Measurements from ENCODE around the gene BTN3A1.
"Not testable (repeated sequence)": the region's sequence is repeated elsewhere in the genome, so short reads cannot be mapped to it uniquely, and the experiment has no call there.

The BTN3A1 gene

DNA sequence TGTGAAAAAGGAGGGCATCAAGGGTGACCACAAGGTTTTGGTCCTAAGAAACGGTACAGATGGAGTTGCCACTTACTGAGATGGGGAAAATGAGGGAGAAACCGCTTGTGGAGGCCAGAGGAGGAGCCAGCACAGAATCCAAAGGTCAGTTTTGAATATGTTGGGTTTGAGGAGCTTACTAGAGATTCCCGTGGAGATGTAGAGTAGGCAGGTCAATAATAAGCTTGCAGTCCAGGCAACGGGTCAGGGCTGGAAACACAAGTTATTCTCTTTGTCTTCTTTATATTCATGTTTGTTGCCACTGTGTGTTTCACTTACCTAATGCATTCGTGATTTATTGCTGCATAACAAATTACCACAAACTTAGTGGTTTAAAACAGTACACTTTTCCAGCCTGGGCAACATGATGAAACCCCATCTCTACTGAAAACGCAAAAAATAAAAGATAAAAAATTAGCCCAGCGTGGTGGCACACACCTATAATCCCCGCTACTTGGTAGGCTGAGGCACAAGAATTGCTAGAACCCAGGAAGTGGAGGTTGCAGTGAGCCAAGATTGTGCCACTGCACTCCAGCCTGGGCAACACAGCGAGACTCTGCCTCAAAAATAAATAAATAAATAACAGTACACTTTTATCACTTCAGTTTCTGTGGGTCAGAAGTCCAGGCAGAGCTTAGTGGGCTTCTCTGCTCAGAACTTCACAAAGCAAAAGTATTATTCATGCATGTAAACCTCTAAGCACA, 39.8 kb upstream of the BTN3A1 start:
- Histone ChIP-seq H3K9me3 (ENCODE audit: control insufficient read depth in 2 of 2, low read length in 2 of 2) (no peaks in the 10 kb centered on the region), H3K4me3 (ENCODE audit: low read length in 2 of 2) (no peak overlapping the region), H3K4me1 (ENCODE audit: control insufficient read depth in 2 of 2, insufficient read depth in 2 of 2, low read length in 2 of 2) (peaks cover 10 to 12% of the 10 kb centered on the region in 2 donors), H3K27me3 (ENCODE audit: control insufficient read depth in 2 of 2, insufficient read depth in 2 of 2, low read length in 2 of 2) (no peaks in the 10 kb centered on the region), H3K27ac (ENCODE audit: low read depth in 2 of 2, low read length in 2 of 2) (peak overlapping the region; percentile 44 to 70), H3K9ac (ENCODE audit: low read depth in 1 of 2, low read length in 2 of 2) (no peak overlapping the region), H3K36me3 (ENCODE audit: control insufficient read depth in 2 of 2, insufficient read depth in 2 of 2, low read length in 2 of 2) (no peaks in the 10 kb centered on the region)

DNA sequence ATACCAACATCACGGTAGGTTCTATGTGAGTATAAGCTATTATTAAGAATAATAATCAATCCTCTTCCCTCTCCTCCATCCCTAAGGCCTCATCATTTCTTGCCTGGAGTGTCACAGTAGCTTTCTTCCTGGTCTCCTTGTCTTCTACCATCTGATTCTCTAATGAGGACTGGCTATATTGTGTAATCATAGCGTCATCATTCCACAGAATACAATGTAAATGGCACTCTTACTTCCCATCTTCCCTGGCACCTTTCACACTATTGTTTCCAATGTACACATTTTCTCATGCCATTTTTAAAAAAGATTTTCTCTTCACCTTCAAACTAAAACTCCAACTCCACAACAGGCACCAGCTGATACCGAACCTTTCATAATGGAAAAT, 39.2 kb upstream of the BTN3A1 start:
- Histone ChIP-seq H3K4me1 (ENCODE audit: control insufficient read depth in 2 of 2, insufficient read depth in 2 of 2, low read length in 2 of 2) (peaks cover 10 to 12% of the 10 kb centered on the region in 2 donors), H3K27me3 (ENCODE audit: control insufficient read depth in 2 of 2, insufficient read depth in 2 of 2, low read length in 2 of 2) (no peaks in the 10 kb centered on the region), H3K4me3 (ENCODE audit: low read length in 2 of 2) (no peak overlapping the region), H3K27ac (ENCODE audit: low read depth in 2 of 2, low read length in 2 of 2) (peak overlapping the region in 1 of 2 donors; percentile 46), H3K9ac (ENCODE audit: low read depth in 1 of 2, low read length in 2 of 2) (no peak overlapping the region), H3K9me3 (ENCODE audit: control insufficient read depth in 2 of 2, low read length in 2 of 2) (no peaks in the 10 kb centered on the region), H3K36me3 (ENCODE audit: control insufficient read depth in 2 of 2, insufficient read depth in 2 of 2, low read length in 2 of 2) (no peaks in the 10 kb centered on the region)

DNA sequence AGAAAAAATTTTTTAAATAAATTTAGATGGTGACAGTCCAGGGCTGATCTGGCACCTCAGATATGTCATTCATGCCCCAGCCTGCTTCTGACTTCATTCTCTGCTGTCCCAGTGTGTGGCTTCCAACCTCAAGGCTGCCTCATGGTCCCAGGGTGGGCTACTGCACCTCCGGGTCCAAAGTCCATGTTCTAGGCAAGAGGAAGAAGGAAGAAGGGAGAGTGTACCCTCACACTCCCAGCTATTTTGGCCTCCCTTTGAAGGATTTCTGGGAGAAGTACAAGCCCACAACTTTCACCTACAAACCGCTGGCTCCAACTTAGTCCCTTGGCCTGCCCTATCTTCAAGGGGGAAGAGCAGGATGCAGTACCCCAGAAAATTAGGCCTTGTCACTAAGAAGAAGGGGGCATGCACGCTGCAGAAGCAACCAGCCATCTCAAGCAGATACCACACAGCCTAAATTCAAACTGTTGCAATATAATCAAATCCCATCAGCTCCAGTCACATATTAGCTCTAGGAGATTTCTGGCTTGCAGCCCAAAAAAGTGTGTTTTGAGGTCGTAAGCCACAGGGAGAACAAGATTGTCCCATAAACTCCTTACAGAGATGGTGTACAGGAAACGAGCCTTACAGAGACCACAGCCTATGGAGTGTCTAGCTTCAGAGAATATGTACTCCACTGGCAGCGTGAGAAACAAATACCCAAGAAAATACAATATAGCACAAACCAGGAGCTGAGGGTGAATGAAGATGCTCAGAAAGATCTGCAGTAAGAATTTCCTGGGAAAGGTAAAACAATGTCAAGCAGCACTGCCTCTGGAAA, 38.0 kb upstream of the BTN3A1 start:
- Histone ChIP-seq H3K9ac (ENCODE audit: low read depth in 1 of 2, low read length in 2 of 2) (peak overlapping the region; percentile 73 to 85), H3K4me3 (ENCODE audit: low read length in 2 of 2) (peak overlapping the region; percentile 93 to 97), H3K4me1 (ENCODE audit: control insufficient read depth in 2 of 2, insufficient read depth in 2 of 2, low read length in 2 of 2) (peaks cover 10 to 12% of the 10 kb centered on the region in 2 donors), H3K36me3 (ENCODE audit: control insufficient read depth in 2 of 2, insufficient read depth in 2 of 2, low read length in 2 of 2) (no peaks in the 10 kb centered on the region), H3K9me3 (ENCODE audit: control insufficient read depth in 2 of 2, low read length in 2 of 2) (no peaks in the 10 kb centered on the region), H3K27me3 (ENCODE audit: control insufficient read depth in 2 of 2, insufficient read depth in 2 of 2, low read length in 2 of 2) (no peaks in the 10 kb centered on the region), H3K27ac (ENCODE audit: low read depth in 2 of 2, low read length in 2 of 2) (peak overlapping the region; percentile 94 to 98)

DNA sequence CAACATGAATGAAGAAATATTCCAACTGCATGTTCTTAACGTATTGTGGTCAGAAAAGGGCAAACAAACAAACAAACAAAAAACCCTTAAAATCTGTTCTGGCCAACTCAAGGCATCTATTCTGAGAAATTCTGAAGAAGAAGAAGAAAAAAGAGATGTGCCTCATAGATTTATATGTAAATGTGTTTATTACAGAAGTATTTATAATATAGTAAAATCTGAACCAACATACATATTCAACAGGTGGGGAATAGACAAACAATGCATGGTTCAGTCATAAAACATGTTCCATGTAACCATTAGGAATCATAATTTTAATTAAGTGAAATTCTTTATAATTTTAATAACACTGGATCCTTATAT, 36.5 kb upstream of the BTN3A1 start:
- Histone ChIP-seq H3K27ac (ENCODE audit: low read depth in 2 of 2, low read length in 2 of 2) (peak overlapping the region; percentile 94 to 98), H3K27me3 (ENCODE audit: control insufficient read depth in 2 of 2, insufficient read depth in 2 of 2, low read length in 2 of 2) (no peaks in the 10 kb centered on the region), H3K4me3 (ENCODE audit: low read length in 2 of 2) (peak overlapping the region; percentile 93 to 97), H3K36me3 (ENCODE audit: control insufficient read depth in 2 of 2, insufficient read depth in 2 of 2, low read length in 2 of 2) (peaks cover 6% of the 10 kb centered on the region in 2 donors), H3K9ac (ENCODE audit: low read depth in 1 of 2, low read length in 2 of 2) (peak overlapping the region; percentile 85 to 96), H3K9me3 (ENCODE audit: control insufficient read depth in 2 of 2, low read length in 2 of 2) (no peaks in the 10 kb centered on the region), H3K4me1 (ENCODE audit: control insufficient read depth in 2 of 2, insufficient read depth in 2 of 2, low read length in 2 of 2) (peaks cover 10 to 12% of the 10 kb centered on the region in 2 donors)

DNA sequence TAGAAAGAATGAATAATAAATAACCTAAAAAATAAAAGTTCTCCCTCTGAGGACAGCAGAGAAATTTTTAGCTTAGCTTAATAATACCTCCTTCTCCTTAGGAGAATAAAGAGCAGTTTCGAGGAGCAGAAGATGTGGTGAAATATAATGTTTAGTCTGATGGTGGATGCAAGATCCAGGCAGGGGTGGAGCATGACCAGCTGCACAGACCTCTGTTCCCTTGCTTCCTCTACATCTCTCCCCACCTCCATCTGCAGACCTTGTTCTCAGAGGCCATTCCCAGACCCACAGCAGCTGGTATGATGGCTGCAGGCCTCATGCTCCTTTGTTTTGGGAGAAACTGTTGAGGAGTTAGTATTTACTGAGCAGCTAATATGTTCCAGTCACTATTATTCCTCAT, 35.6 kb upstream of the BTN3A1 start:
- Histone ChIP-seq H3K9me3 (ENCODE audit: control insufficient read depth in 2 of 2, low read length in 2 of 2) (no peaks in the 10 kb centered on the region), H3K27me3 (ENCODE audit: control insufficient read depth in 2 of 2, insufficient read depth in 2 of 2, low read length in 2 of 2) (no peaks in the 10 kb centered on the region), H3K4me1 (ENCODE audit: control insufficient read depth in 2 of 2, insufficient read depth in 2 of 2, low read length in 2 of 2) (peaks cover 10 to 12% of the 10 kb centered on the region in 2 donors), H3K36me3 (ENCODE audit: control insufficient read depth in 2 of 2, insufficient read depth in 2 of 2, low read length in 2 of 2) (peaks cover 6% of the 10 kb centered on the region in 2 donors), H3K4me3 (ENCODE audit: low read length in 2 of 2) (peak overlapping the region; percentile 38 to 97), H3K9ac (ENCODE audit: low read depth in 1 of 2, low read length in 2 of 2) (peak overlapping the region in 1 of 2 donors; percentile 44), H3K27ac (ENCODE audit: low read depth in 2 of 2, low read length in 2 of 2) (no peak overlapping the region)

DNA sequence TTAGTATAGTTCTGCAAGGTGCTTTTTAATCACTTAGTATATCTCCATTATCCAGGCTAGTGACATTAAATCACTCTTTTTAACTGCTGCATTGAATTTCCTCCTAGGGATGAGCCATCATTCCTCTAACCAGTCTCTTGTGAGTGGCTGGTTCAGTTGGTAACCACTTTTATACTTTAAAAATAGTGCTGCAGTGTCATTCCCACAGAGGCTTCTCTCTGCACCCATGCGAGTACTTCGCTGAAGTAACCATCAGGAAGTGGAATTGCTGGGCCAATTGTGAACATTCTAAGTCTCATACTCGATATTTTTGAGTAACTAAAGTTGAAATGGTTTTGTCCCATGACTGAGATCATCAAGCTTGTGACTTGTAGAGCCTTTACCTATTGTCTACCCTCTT, 35.0 kb upstream of the BTN3A1 start:
- Histone ChIP-seq H3K4me1 (ENCODE audit: control insufficient read depth in 2 of 2, insufficient read depth in 2 of 2, low read length in 2 of 2) (peaks cover 8 to 12% of the 10 kb centered on the region in 2 donors), H3K9me3 (ENCODE audit: control insufficient read depth in 2 of 2, low read length in 2 of 2) (no peaks in the 10 kb centered on the region), H3K4me3 (ENCODE audit: low read length in 2 of 2) (peak overlapping the region in 1 of 2 donors; percentile 97), H3K27me3 (ENCODE audit: control insufficient read depth in 2 of 2, insufficient read depth in 2 of 2, low read length in 2 of 2) (no peaks in the 10 kb centered on the region), H3K9ac (ENCODE audit: low read depth in 1 of 2, low read length in 2 of 2) (no peak overlapping the region), H3K27ac (ENCODE audit: low read depth in 2 of 2, low read length in 2 of 2) (no peak overlapping the region), H3K36me3 (ENCODE audit: control insufficient read depth in 2 of 2, insufficient read depth in 2 of 2, low read length in 2 of 2) (peaks cover 6 to 7% of the 10 kb centered on the region in 2 donors)

DNA sequence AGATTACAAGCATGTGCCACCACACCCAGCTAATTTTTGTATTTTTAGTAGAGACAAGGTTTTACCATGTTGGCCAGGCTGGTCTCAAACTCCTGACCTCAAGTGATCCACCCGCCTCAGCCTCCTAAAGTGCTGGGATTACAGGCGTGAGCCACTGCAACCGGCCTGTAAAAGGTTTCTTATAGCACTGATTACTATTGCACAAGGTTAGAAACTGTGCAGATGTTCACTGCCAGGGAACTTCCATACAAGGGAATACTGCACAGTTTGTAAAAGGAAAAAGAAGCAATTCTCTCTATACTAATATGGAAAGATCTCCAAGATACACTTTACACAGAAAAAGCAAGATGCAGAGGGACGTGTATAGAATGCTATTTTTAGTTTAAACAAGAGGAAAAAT, 30.3 kb upstream of the BTN3A1 start:
- H3K9me3 ChIP-seq (ENCODE audit: control insufficient read depth in 2 of 2, low read length in 2 of 2); H3K4me3 ChIP-seq (ENCODE audit: low read length in 2 of 2); H3K4me1 ChIP-seq (ENCODE audit: control insufficient read depth in 2 of 2, insufficient read depth in 2 of 2, low read length in 2 of 2); H3K27me3 ChIP-seq (ENCODE audit: control insufficient read depth in 2 of 2, insufficient read depth in 2 of 2, low read length in 2 of 2); H3K9ac ChIP-seq (ENCODE audit: low read depth in 1 of 2, low read length in 2 of 2); H3K27ac ChIP-seq (ENCODE audit: low read depth in 2 of 2, low read length in 2 of 2): not testable (repeated sequence)
- H3K36me3 ChIP-seq (ENCODE audit: control insufficient read depth in 2 of 2, insufficient read depth in 2 of 2, low read length in 2 of 2), result peaks cover 29 to 41% of the 10 kb centered on the region in 2 donors

DNA sequence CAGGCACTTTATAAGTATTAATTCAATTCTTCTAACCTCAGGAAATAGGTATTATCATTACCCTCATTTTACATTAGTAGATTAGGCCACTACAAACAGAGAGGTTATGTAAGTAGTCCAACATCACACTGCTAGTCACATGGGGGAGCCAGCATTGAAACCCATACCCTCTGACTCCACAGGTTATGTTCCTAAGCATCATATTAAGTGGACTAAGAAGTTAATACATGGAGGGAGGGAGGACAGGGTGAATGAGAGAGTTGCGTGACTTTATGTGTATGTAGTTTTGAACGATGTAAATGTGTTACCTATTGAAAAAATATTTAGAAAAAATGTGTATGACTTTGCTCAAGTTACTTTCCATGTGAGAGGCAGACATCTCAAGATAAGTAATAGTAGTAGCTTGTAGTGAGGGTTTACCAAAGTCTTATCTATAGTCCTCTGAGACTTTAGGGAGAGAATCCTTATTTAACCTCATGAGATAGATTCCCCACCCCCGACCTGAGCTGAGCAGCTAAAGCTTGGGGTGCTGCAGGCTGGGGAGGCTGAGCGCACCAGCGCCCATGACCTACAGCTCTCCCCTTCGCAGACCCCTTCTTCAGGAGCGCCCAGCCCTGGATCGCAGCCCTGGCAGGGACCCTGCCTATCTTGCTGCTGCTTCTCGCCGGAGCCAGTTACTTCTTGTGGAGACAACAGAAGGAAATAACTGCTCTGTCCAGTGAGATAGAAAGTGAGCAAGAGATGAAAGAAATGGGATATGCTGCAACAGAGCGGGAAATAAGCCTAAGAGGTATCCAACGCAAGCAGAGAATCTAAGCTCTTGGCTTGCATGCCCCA, 29.5 kb upstream of the BTN3A1 start:
- Histone ChIP-seq H3K9ac (ENCODE audit: low read depth in 1 of 2, low read length in 2 of 2) (no peak overlapping the region), H3K27me3 (ENCODE audit: control insufficient read depth in 2 of 2, insufficient read depth in 2 of 2, low read length in 2 of 2) (no peaks in the 10 kb centered on the region), H3K27ac (ENCODE audit: low read depth in 2 of 2, low read length in 2 of 2) (no peak overlapping the region), H3K36me3 (ENCODE audit: control insufficient read depth in 2 of 2, insufficient read depth in 2 of 2, low read length in 2 of 2) (peaks cover 30 to 41% of the 10 kb centered on the region in 2 donors), H3K9me3 (ENCODE audit: control insufficient read depth in 2 of 2, low read length in 2 of 2) (no peaks in the 10 kb centered on the region), H3K4me1 (ENCODE audit: control insufficient read depth in 2 of 2, insufficient read depth in 2 of 2, low read length in 2 of 2) (no peaks in the 10 kb centered on the region), H3K4me3 (ENCODE audit: low read length in 2 of 2) (no peak overlapping the region)

DNA sequence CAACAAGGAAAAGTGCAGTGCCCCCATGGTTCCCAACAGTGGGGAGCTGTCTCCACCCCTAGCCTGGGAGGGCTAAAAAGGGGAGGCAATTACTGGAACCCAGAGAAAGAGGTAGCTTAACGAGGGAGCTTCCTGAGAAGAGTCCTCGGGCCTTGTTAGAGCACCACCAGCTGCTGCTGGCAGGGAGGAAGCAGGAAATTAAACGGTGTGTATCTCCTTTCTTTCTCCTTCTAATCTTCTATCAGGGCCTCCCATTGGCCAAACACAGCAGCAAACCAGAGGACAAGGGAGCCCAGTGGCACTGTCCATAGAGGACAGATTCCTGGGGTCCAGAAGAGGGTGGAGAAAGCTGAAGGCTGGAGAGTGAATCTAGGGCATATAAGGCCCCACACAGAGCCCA, 26.8 kb upstream of the BTN3A1 start:
- Histone ChIP-seq H3K27me3 (ENCODE audit: control insufficient read depth in 2 of 2, insufficient read depth in 2 of 2, low read length in 2 of 2) (no peaks in the 10 kb centered on the region), H3K9ac (ENCODE audit: low read depth in 1 of 2, low read length in 2 of 2) (no peak overlapping the region), H3K27ac (ENCODE audit: low read depth in 2 of 2, low read length in 2 of 2) (no peak overlapping the region), H3K36me3 (ENCODE audit: control insufficient read depth in 2 of 2, insufficient read depth in 2 of 2, low read length in 2 of 2) (peaks cover 27 to 39% of the 10 kb centered on the region in 2 donors), H3K4me1 (ENCODE audit: control insufficient read depth in 2 of 2, insufficient read depth in 2 of 2, low read length in 2 of 2) (no peaks in the 10 kb centered on the region), H3K9me3 (ENCODE audit: control insufficient read depth in 2 of 2, low read length in 2 of 2) (no peaks in the 10 kb centered on the region), H3K4me3 (ENCODE audit: low read length in 2 of 2) (no peak overlapping the region)

All from mucosa of rectum (tissue), 2 donors.